HG03060 (cell line): ENCODE results near the gene EXT2.

ENCODE experiments used
- ATAC-seq: cut with Tn5 transposase; IDR thresholded peaks from one replicate; pipeline ENCODE4 v1.9.1; 2021; ENCODE audit warnings: low read depth, moderate number of reproducible peaks; ENCODE audit not compliant: unreplicated experiment

Gene EXT2

DNA sequence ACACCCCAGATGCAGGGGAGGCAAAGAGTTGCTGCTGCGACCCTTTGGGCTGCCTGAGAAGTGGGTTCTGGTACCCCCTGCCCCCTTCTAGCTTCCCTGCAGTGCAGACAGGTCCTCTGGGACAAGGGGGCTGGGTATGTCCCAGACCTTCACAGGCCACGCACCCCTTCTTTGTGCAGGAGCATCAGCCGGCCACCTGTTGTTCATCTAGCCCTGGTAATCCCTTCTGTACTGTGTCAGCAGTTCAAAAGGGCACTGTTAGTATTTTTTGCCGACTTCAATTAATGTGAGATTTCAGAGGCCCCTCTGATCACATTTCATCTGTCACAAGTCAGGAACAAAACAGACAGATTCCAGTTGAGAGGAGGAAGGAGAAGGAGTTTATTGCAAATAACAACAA lies 164.6 kb downstream of the EXT2 start:
- ATAC-seq, result no peak

DNA sequence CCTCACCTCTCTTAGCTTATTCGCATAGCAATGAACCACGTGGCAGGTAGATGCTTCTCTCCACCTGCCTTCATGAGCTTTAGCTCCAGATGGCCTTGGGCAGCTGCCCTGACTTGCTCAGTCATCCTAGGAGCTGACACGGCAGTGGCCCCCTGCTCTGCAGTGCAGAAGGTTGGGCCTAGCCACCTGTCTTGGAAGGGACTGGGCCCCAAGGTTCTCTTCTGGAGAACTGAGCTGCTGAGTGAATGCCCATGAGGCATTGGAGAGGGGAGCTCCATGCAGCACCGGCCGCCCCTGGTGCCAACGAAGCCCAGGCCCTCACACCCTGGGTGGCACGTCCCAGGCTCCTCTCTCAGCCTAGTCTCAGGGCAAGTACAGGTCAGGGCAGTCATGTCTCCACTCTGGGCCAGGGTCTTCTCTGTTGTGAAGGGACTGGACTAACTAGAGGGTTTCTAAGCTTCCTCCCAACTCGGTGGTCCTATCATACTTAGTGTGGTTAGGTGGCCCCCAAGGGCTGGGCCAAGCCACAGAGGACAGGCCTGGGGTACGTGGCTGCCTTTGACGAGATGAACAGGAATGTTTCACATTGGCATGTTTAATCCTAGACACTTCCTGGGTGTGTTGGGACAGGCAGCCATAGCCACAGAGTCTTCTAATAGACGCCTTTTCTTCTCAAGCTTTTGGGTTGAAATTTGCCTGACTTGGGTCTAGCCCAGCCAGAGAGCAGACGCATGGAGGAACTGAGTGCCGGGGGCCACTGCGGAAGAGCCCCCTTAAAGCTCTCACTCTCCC lies 166.5 kb downstream of the EXT2 start:
- ATAC-seq, result no peak

DNA sequence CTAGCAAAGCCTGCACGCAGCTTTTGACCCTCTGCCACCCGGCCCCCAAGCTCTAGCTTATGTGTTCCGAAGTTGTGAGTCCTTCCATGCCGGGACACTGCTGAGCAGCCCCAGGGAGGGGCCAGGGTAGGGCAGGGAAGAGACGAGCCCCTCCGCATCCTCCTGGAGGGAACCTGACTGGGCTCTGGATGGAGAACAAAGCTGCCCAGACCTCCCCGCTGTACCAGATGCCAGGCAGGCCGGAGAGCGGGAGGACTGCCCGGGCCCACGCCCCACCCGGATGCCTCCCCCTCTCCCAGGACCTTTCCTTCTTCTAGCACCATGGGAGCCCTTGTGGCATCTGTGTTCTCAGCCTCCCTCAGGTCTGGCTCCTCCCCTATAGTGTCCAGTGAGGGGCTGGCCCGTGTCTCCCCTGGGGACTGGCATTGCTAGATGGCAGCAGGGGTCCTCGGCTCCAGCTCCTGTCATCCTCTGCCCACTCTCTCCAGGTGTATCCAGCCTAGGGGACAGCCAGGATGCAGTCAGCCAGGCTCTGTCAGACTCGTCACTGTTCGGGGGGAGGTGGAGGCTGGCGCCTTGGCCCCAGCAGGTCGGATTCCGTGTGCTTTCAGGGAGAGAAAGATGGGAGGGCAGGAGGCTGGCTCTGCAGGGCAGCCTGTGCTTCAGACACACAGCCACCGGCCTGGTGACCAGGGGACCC lies 168.4 kb downstream of the EXT2 start:
- no peak for ATAC-seq

DNA sequence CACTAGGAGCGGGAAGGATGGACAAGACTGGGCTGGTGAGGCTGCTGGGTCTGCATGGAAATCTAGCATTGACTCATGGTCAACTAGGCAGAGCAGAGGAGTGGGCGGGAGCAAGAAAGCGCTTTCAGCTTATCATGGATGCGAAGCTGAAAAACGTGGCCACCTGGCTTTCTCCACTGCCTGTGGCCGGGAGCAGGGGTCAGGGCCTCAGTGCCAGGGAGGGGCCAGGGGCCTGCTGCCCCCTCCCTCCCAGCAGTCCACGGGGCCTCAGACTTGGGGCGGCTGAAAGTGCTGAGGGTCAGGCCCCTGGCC lies 168.9 kb downstream of the EXT2 start:
- no peak for ATAC-seq

DNA sequence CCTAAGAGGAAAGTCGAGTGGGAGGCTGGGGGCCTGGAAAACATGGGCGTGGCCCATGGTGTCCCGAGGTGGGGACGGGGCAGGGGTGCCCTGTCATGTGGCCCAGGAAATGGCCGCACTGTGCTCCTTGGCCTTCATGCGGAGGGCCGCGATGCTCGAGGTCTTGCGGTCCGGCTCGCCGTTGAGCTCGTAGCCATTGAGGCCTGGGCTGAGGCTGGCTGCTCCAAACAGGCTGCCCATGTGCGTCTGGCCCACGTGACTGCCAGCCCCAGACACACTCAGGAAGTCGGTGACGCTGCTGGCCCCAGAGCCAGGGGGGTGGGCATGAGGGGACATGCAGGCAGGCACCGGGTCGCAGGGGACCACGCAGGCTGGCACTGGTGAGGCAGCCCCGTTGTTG lies 169.3 kb downstream of the EXT2 start:
- no peak for ATAC-seq

DNA sequence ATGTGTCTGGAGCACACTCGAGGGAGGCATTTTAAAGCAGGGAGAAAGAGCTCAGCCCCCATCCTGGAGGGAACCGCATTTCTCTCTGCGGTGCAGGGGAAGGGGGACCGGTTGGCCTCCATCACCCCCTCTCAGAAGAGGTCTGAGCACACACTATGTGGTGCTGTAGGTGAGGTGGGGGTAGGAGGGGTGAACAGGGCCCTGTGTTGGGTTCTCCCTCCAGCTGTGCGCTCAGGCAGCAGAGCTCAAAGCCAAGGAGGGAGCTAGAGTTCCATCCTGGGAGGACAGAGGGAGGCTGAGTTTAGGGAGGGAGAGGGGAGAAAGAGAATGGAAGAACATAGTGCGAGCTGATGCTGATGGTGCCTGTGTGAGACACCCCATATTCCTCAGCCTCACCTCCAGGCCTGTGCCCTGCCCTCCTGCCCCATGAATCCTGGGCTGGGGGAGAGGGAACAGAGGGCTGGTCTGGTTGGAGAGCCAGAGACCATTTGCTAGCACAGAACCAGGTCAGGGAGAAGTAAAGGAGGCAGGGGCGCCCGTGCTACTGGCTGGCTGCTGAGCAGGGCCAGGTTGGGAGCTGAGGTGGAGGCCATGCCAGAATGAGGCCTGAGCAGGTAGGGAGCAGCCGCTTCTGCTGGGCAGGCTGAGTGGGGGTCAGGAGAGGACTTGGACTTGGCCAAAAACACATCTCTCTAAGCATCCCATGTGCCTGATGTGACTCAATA lies 170.7 kb downstream of the EXT2 start:
- no peak for ATAC-seq

DNA sequence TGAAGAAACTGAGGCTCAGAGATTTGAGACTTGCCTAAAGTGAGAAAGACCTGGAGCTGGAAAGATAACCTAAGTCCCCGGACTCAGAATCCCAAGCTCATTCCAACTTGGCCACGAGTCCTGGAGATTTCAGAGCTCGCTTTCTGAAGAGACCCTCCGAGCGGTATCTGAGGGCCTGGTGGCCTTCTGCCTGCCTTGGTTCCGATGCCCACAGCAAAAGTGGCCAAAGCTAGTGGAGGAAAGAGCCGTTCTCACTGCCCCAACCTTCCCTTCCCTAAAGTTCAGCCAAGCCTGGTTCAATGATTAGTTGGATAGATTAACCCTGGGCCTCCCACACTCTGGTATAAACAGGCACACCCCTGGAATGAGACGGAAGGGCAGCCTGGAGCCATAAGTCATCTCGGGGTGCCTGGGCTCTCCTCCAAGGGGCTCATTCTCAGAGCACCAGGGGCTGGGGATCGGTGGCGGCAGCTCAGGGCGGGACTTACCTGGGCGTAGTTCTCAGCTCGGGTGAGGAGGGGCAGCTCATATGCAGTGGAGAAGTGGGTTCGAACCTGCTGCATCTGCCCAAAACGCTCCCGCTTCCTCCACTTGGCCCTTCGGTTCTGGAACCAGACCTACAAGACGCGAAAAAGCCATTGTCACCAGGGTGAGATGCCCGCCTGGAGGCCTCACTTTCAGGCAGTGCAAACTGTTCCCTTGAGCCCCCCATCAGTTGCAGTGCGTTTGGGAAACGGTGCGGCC lies 171.7 kb downstream of the EXT2 start:
- ATAC-seq, result no peak

DNA sequence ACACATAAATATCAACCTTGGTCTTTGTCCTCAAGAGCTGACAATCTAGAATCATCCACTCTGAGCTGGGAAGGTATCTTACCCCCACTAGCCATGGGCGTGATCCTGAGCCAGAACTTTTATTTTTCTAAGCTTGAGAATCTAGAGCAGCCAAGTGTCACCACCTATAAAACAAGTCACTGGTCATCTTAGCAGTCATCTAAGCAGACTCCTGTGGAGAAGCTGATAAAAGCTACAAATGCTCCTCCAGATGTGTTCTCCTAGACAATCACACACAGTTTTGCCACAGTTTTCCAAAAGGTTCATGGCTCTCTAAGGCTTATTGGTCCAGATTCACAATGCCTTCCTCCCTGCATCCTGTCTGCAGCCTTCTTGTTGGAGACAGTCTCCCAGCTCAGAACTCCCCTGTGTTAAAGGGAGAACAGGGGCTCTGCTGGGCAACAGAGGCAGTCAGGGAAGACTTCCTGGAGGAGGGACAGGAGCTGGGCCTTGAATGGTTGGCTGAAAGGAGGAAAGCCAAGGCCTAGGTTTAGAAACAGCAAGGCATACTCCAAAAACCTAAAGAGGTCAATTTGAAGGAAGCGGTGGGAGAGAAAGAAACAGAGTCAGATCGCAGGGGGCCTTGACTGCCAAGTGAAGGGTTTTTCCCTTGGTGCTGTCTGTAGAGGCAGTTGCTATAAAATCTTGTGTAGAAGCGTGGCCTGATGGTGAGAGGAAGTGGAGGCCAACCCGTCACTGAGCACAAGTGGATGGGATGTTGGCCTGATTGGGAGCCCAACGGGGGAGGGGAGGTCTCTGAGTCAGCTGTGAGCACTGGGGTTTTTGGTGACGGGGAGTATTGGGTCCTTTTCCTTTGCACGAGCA lies 172.5 kb downstream of the EXT2 start:
- ATAC-seq, result no peak

DNA sequence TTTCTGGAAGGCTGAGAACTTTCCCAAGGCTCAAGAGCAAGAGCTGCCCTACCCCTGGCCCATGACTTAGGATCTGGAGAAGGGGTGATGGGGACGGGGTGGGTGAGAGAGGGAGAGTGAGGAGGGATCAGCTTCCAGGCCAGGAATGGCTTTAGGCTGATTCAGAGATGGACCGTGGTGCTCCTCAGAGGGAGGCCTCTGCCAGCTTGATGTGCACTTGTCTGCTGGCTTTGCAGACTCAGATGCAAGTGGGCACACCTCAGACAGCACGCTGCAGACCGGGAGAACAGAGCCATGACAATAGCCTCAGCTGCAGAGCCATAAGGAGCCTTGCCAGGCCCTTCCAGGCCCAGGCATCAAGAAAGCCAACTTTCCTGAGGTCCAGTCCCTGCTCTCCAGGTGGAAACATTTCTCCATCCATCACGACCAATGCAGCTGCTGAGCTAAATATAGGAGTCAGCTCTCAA lies 173.2 kb downstream of the EXT2 start:
- ATAC-seq, result no peak

DNA sequence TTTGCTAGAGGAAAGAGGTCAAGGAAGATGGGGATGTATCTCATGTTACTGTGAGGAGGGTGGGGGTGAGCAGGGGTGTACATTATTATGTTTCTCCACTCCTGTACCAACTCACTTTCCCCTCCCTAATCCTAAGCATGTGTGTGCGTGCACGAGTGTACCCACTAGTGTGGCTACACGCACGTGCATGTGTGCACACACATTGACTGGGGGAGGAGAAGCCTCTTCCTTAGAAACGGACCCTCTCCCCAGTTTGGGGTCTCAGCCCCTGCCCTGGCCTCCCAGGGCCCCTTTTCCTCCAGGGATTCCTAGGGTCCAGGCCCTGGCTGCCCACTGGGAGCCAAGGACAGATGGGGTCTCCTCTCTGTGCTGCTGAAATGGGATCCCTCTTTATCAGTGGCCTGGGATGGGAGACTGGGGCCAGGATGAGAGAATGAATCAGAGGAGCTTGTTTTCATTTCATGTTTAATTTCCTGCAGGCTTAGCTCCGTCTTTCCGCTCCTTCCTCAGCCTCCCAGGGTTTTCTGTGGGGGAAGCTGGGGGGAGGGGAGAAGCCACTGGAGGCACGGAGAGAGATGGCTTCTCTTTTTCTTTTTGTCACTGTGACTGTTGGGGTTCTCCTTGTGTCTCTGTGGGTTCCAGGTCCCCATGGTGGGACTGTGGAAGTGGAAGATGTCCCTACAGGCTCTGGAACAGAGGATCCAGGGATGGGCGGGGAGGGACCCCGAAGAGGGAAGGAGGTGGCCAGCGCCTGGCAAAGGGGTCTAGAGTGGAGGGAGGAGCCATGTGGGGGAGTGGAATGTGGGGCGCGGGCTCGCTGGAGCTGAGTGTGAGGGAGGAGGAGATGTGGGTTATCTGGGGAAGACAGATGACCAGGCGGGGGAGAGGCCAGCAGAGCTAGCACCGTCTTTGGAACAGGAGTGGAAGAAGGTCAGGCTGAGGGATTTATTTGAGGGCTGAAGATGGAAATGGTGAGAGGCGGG lies 174.2 kb downstream of the EXT2 start:
- ATAC-seq, result no peak

DNA sequence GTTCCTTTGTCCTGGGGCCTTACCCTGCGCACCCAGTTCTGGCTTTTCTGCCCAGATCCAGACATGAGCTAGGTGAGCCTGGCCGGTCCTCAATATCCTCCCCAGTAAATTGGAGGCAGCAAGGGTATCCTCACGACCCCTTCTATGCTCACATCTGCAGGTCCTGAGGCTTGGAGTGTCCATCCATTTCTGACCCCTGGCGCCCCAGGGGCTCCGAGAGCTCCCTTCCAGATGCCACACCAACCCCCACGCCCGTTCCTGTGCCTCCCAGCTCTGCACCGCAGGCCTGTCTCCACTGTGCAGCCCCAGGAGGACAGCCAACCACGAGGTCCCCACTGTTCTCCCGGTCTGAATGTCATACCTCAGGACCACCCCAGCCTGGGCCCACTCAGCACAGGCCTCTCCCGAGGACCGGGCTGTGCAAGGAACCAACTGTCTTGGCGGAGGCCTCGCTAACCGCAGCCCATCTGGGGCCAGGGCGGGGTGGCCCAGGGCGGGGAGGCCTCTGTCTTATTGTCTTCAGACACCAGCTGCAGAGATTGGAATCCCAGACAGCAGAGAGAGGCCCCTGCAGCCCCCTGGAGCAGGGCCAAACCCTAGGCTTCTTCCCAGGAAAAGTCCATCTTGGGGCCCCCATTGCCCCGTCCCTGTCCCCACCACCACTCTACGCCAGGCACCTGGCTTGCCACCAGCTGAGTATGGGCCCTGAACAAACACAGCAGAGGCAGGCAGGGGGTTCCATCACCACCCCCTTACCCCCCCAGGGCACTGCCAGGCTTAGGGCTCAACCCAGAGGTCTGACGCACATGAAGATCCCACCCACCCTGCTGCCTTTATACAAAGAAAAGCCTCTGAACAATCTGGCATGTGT lies 175.2 kb downstream of the EXT2 start:
- no peak for ATAC-seq

DNA sequence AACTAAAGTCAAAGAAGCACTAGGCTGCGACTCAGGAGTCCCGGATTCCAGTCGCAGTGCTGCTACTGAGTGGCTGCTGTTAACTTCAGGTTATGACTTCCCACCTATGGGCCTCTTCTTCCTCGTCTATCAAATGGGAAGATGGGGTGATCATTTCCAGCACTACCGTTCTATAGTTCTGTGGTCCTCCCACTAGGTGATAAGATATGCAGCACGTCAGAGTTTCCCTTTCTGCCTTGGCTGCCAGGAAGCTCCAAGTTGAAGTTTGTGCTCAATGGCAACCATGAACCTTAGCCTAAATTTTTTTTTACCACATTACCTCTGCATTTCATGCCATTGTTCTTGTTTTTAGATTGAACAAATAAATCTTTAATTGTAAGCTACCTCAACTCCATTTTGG lies 175.8 kb downstream of the EXT2 start:
- no peak for ATAC-seq

DNA sequence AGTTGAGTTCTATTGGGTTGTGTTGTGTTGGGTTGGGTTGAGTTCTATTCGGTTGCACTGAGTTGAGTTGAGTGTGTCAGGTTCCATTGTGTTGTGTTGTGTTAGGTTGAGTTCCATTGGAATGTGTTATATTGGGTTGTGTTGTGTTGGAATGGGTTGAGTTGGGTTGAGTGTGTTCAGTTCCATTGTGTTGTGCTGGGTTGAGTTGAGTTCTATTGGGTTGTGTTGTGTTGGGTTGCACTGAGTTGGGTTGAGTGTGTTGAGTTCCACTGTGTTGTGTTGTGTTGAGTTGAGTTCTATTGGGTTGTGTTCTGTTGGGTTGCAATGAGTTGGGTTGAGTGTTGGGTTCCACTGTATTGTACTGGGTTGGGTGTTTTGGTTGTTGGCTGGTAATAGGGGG lies 178.9 kb downstream of the EXT2 start:
- no peak for ATAC-seq

DNA sequence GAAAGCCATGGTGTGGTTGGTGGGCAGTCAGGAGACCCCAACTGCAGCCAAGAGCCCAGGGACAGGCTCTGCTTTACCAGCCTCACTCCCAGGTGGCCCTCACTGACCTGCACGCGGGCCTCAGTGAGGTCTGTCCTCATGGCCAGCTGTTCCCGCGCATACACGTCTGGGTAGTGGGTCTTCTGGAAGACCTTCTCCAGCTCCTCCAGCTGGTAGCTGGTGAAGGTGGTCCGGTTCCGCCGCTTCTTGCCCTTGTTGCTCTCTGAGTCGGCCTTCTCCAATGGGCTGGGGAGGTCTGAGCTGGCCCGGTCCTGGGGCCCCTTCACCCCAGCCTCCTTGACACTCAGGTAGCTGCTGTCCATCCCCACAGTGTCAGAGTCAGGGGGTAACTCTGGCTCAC lies 179.8 kb downstream of the EXT2 start:
- ATAC-seq, result no peak

DNA sequence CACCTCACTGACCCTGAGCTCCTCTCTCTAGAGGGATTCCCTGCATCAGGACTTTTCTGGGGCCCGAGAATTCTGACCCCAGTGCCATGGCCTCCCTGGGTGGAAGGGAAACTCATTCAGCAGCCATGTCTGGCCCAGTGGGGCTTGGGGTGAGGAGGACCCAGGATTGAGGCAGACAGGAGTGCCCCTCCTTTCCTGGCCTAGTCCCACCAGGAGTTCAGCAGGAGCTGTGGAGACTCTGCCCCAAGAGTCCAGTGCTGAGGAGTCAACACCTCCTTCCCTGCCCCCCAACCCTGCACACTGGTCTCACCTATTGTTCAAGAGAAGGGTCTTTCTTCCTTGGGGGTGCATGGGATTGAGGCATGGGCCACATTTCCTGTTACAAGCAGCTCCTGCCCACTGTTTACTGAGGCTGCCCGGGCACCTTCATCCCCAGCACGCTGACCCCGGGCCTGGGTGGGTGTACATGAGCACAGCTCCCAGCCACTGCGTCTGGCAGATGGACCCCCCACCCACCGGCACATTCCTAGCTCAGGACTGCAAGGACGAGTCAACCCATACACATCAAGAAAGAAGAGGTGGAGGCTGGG lies 180.6 kb downstream of the EXT2 start:
- no peak for ATAC-seq

DNA sequence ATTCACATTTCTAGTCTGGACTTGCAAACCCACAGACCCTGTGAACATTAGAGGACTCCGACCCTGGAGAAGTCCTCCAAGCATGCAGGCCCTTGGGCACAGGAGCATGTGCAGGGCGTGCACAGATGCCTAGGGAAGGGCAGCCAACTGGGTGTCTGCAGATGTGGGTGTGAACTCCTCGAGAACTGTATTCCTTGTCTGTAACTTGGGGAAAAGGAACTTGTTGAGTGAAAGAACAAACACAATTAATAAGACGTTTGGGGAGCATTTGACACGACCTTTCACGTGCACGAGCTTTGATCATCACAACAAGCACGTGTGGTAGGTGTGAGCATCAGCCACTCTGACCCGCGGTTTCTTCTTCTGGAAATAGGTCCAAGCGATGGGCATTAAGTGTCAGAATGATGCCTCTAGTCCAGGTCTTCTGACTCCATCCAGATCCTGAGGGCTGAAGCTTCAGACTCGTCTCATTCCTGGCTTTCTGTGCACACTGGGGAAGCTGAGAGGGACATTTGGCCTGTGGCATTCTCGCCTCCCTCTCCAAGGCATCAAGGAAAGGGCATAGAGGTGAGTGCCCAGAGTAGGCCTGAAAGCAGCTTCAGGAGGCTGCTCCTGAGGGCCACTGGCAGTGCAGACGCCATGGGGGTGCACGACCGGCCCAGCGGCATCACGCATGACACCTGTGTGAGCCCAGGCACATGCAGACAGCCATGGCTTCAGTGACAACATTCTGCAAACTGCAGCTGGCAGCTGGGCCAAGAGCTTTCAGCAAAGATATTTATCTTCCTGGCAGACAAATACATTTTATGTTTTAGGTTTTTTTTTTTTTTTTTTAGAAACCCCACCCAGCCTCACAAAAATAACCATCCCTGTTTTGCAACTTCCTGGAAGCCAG lies 182.0 kb downstream of the EXT2 start:
- no peak for ATAC-seq

DNA sequence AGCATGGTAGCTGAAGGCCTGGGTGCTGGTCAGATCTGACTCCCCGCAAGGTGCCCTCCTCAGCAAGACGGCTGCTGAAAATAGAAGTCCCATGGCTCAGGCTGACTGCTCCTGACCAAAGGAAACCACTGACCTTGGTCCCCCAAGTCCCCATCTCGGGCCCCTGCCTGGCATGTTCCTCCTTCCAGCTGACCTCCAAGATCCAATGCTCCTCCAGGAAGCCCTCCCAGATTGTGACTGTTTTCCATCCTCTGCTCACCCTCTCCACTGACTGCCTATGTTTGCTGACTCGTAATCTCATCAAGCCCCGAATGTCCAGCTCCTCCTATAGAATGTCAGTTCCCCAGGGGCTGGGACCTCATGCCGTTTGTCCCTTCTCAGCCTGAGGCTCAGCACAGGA lies 184.0 kb downstream of the EXT2 start:
- ATAC-seq, result no peak
